Measurements from ENCODE around the gene DLGAP1. TPM values are rescaled to one million over a fixed set of nuclear protein-coding genes. Genes with fewer than 3 reads are reported as not detected.

Gene DLGAP1
- polyA plus RNA-seq, 1 of the 3 experiments (the other 2 are of a cell fraction) = not detected

DNA sequence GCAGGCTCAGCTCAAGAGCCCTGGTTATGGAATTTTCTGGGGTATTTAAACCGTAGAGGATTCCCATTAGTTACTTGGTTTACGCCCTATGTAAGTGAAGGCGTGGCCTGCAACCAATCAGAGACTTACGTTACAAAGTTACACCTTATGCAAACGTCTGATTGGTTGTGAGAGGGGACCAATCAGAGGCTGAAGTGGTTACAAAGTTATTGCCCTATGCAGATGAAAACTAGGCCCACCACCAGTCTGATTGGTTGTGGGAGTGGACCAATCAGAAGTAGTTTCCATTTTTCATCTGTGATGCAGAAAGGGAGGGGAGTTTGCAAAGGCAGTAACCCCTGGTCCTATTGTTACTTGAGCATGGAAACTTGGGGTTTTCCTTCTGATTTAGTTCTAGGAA, 49.1 kb downstream of the DLGAP1 start:
- H3K4me3 ChIP-seq (ENCODE audit: low read depth in 2 of 2, low read length in 1 of 2) = no peak overlapping the region
- H3K79me2 ChIP-seq (ENCODE audit: insufficient read depth) = no peaks in the 10 kb centered on the region
- no peaks in the 10 kb centered on the region for H3K36me3 ChIP-seq (replicated peaks in 1 of 2; ENCODE audit: control insufficient read depth in 1 of 2, insufficient read depth in 2 of 2, low read length in 1 of 2)
- ChIA-PET CTCF (no interaction called here), POLR2A (no interaction called here)
- no peaks in the 10 kb centered on the region for H3K27me3 ChIP-seq (ENCODE audit: insufficient read depth)
- TF ChIP-seq, protein P1, sequence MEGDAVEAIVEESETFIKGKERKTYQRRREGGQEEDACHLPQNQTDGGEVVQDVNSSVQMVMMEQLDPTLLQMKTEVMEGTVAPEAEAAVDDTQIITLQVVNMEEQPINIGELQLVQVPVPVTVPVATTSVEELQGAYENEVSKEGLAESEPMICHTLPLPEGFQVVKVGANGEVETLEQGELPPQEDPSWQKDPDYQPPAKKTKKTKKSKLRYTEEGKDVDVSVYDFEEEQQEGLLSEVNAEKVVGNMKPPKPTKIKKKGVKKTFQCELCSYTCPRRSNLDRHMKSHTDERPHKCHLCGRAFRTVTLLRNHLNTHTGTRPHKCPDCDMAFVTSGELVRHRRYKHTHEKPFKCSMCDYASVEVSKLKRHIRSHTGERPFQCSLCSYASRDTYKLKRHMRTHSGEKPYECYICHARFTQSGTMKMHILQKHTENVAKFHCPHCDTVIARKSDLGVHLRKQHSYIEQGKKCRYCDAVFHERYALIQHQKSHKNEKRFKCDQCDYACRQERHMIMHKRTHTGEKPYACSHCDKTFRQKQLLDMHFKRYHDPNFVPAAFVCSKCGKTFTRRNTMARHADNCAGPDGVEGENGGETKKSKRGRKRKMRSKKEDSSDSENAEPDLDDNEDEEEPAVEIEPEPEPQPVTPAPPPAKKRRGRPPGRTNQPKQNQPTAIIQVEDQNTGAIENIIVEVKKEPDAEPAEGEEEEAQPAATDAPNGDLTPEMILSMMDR (IDR thresholded peaks at IDR 0.05) = no peak
- H3K9me3 ChIP-seq = no peaks in the 10 kb centered on the region
- H3K27ac ChIP-seq (ENCODE audit: low read depth in 2 of 2, low read length in 1 of 2) = no peak overlapping the region
- H4K20me1 ChIP-seq (ENCODE audit: insufficient read depth) = no peaks in the 10 kb centered on the region
- H3K4me2 ChIP-seq = no peak overlapping the region
- no peak overlapping the region for H3K9ac ChIP-seq
- no peak for DNase-seq
- 0 out of 2 replicates have a peak overlapping the region, but pooled peaks have one; percentile 29 for H2AFZ ChIP-seq (ENCODE audit: low read depth)
- no peaks in the 10 kb centered on the region for H3F3A ChIP-seq (replicated peaks; ENCODE audit: insufficient read depth)
- 2% methylated on average over 5 of the region's 5 CpGs for WGBS (ENCODE audit: low lambda C conversion rate)
- H3K4me1 ChIP-seq (ENCODE audit: control insufficient read depth in 1 of 2, insufficient read depth in 2 of 2, low read depth in 1 of 2, low read length in 1 of 2) = no peaks in the 10 kb centered on the region
- no peaks in the 10 kb centered on the region for H3K9me2 ChIP-seq

DNA sequence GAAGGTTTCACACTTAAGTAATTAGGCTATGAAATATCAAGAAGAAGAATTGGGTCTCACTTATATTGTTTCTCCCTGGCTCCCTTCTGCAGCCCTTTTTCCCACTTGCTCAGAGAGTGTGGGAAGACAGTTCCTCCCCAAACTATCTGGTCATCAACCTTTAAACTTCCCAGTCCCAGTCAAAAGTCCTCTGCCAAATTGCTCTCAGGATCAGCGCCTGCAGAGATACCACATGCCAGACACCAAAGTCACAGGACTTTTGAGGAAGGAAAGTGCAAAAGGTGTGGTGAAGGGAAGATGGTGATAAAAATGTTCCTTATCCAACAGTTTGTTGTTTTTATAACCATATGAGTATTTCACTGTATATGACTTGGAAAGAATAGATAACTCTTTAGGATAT, 51.3 kb downstream of the DLGAP1 start:
- no peaks in the 10 kb centered on the region for H3K9me3 ChIP-seq
- H3K9ac ChIP-seq = no peak overlapping the region
- H3K4me2 ChIP-seq = no peak overlapping the region
- CTCF ChIA-PET = no interaction called here
- no peaks in the 10 kb centered on the region for H3K9me2 ChIP-seq
- H3K79me2 ChIP-seq (ENCODE audit: insufficient read depth) = no peaks in the 10 kb centered on the region
- H3K27me3 ChIP-seq (ENCODE audit: insufficient read depth) = no peaks in the 10 kb centered on the region
- no peaks in the 10 kb centered on the region for H4K20me1 ChIP-seq (ENCODE audit: insufficient read depth)
- no peaks in the 10 kb centered on the region for H3K36me3 ChIP-seq (replicated peaks in 1 of 2; ENCODE audit: control insufficient read depth in 1 of 2, insufficient read depth in 2 of 2, low read length in 1 of 2)
- H3K27ac ChIP-seq (ENCODE audit: low read depth in 2 of 2, low read length in 1 of 2) = no peak overlapping the region
- no peak for TF ChIP-seq JUND (IDR thresholded peaks at IDR 0.05)
- TF ChIP-seq, protein P2, sequence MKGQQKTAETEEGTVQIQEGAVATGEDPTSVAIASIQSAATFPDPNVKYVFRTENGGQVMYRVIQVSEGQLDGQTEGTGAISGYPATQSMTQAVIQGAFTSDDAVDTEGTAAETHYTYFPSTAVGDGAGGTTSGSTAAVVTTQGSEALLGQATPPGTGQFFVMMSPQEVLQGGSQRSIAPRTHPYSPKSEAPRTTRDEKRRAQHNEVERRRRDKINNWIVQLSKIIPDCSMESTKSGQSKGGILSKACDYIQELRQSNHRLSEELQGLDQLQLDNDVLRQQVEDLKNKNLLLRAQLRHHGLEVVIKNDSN (IDR thresholded peaks at IDR 0.05; ENCODE audit: borderline replicate concordance, low read depth) = no peak
- TF ChIP-seq MEF2A (IDR thresholded peaks at IDR 0.05; ENCODE audit: borderline replicate concordance, low read depth) = no peak
- no peak for TF ChIP-seq NRF1 (IDR thresholded peaks at IDR 0.05; ENCODE audit: low read depth, low read length)
- TF ChIP-seq, protein P3, sequence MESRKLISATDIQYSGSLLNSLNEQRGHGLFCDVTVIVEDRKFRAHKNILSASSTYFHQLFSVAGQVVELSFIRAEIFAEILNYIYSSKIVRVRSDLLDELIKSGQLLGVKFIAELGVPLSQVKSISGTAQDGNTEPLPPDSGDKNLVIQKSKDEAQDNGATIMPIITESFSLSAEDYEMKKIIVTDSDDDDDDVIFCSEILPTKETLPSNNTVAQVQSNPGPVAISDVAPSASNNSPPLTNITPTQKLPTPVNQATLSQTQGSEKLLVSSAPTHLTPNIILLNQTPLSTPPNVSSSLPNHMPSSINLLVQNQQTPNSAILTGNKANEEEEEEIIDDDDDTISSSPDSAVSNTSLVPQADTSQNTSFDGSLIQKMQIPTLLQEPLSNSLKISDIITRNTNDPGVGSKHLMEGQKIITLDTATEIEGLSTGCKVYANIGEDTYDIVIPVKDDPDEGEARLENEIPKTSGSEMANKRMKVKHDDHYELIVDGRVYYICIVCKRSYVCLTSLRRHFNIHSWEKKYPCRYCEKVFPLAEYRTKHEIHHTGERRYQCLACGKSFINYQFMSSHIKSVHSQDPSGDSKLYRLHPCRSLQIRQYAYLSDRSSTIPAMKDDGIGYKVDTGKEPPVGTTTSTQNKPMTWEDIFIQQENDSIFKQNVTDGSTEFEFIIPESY (IDR thresholded peaks at IDR 0.05; ENCODE audit: borderline replicate concordance, low read depth) = no peak
- WGBS (ENCODE audit: low lambda C conversion rate) = 0% methylated on average over 1 of the region's 1 CpG
- H3F3A ChIP-seq (replicated peaks; ENCODE audit: insufficient read depth) = no peaks in the 10 kb centered on the region
- no peaks in the 10 kb centered on the region for H3K4me1 ChIP-seq (ENCODE audit: control insufficient read depth in 1 of 2, insufficient read depth in 2 of 2, low read depth in 1 of 2, low read length in 1 of 2)
- H2AFZ ChIP-seq (ENCODE audit: low read depth) = no peak overlapping the region
- no peak overlapping the region for H3K4me3 ChIP-seq (ENCODE audit: low read depth in 2 of 2, low read length in 1 of 2)
- no peak for DNase-seq
- POLR2A ChIA-PET = no interaction called here

DNA sequence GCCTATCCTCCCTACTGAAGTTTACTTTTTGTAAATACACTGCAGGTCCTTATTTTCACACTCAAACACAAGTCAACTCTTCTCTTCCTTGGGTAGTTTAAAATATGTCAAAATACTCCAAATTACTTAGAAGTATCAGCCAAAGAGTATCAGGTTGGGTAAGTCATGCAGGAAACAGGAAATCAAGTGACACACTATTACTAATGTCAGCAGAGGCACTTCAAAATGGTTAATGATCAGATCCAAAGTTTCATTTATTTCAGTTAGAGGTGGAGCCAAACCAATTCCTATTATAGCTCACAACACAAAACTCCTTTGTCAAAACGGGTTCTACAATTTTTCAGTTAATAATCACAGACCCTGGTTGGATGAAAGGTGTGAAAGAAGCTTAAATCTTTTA, 54.2 kb downstream of the DLGAP1 start:
- POLR2A ChIA-PET = no interaction called here
- Histone ChIP-seq H3K9me3 (no peaks in the 10 kb centered on the region), H3K27ac (ENCODE audit: low read depth in 2 of 2, low read length in 1 of 2) (no peak overlapping the region), H3F3A (replicated peaks; ENCODE audit: insufficient read depth) (no peaks in the 10 kb centered on the region), H2AFZ (ENCODE audit: low read depth) (no peak overlapping the region), H3K9ac (no peak overlapping the region), H3K4me2 (no peak overlapping the region), H3K36me3 (replicated peaks in 1 of 2; ENCODE audit: control insufficient read depth in 1 of 2, insufficient read depth in 2 of 2, low read length in 1 of 2) (no peaks in the 10 kb centered on the region), H4K20me1 (ENCODE audit: insufficient read depth) (no peaks in the 10 kb centered on the region), H3K4me3 (ENCODE audit: low read depth in 2 of 2, low read length in 1 of 2) (no peak overlapping the region), H3K4me1 (ENCODE audit: control insufficient read depth in 1 of 2, insufficient read depth in 2 of 2, low read depth in 1 of 2, low read length in 1 of 2) (no peaks in the 10 kb centered on the region), H3K9me2 (no peaks in the 10 kb centered on the region), H3K27me3 (ENCODE audit: insufficient read depth) (no peaks in the 10 kb centered on the region), H3K79me2 (ENCODE audit: insufficient read depth) (no peaks in the 10 kb centered on the region)
- 0% methylated on average over 1 of the region's 1 CpG for WGBS (ENCODE audit: low lambda C conversion rate)
- no peak for DNase-seq
- CTCF ChIA-PET = interaction anchor here (0.7 to 1.0 kb wide), 2 partner anchors 24 to 26 kb away, joined by 3 read pairs; no protein-coding TSS in a partner anchor
- TF ChIP-seq, protein P2 (IDR thresholded peaks at IDR 0.05; ENCODE audit: borderline replicate concordance, low read depth) = no peak
- TF ChIP-seq TEAD4 (IDR thresholded peaks at IDR 0.05; ENCODE audit: borderline replicate concordance, insufficient read depth) = no peak
- TF ChIP-seq, protein P1 (IDR thresholded peaks at IDR 0.05) = no peak
- TF ChIP-seq, protein P4, sequence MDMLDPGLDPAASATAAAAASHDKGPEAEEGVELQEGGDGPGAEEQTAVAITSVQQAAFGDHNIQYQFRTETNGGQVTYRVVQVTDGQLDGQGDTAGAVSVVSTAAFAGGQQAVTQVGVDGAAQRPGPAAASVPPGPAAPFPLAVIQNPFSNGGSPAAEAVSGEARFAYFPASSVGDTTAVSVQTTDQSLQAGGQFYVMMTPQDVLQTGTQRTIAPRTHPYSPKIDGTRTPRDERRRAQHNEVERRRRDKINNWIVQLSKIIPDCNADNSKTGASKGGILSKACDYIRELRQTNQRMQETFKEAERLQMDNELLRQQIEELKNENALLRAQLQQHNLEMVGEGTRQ (IDR thresholded peaks at IDR 0.05; ENCODE audit: borderline replicate concordance, low read depth, low read length) = no peak
- no peak for TF ChIP-seq EP300 (IDR thresholded peaks at IDR 0.05; ENCODE audit: borderline replicate concordance in 1 of 2, low read depth in 1 of 2, low read length in 1 of 2)
- no peak for TF ChIP-seq YY1 (IDR thresholded peaks at IDR 0.05; ENCODE audit: low read depth)
- TF ChIP-seq GABPA (IDR thresholded peaks at IDR 0.05; ENCODE audit: low read depth) = no peak
- TF ChIP-seq TAF1 (IDR thresholded peaks at IDR 0.05; ENCODE audit: borderline replicate concordance, low read depth, low read length) = no peak
